Gastroesophageal sphincter (tissue), 3 donors: ENCODE data around the gene BRD4.

Experiments
- EP300 ChIP-seq: sonication (generic); formaldehyde crosslinking; IDR thresholded peaks from one replicate; pipeline ENCODE4 v1.6.1; 2017; ENCODE audit warnings: antibody characterized with exemption, mild to moderate bottlenecking
- POLR2A ChIP-seq, 2 donors: fragments of 450-650 bp; IDR thresholded peaks; one replicate each; pipeline ENCODE4 v1.6.1; 2017; ENCODE audit warnings: antibody characterized with exemption in 2 of 2, mild to moderate bottlenecking in 2 of 2, moderate library complexity in 1 of 2
- POLR2AphosphoS5 ChIP-seq: sonication (generic); formaldehyde crosslinking; IDR thresholded peaks from one replicate; pipeline ENCODE4 v1.6.1; 2017; ENCODE audit warnings: antibody characterized with exemption
- TF ChIP-seq, protein P1 (sequence below), 4 experiments: fragments of 200-600 bp in 2 of 4; fragments of 450-650 bp in 2 of 4; sonication (generic) in 1 of 4; IDR thresholded peaks; one replicate each; pipeline ENCODE4 v1.5.1; 2017 to 2019; ENCODE audit warnings: antibody characterized with exemption in 4 of 4, mild to moderate bottlenecking in 2 of 4, moderate library complexity in 2 of 4

DNA sequence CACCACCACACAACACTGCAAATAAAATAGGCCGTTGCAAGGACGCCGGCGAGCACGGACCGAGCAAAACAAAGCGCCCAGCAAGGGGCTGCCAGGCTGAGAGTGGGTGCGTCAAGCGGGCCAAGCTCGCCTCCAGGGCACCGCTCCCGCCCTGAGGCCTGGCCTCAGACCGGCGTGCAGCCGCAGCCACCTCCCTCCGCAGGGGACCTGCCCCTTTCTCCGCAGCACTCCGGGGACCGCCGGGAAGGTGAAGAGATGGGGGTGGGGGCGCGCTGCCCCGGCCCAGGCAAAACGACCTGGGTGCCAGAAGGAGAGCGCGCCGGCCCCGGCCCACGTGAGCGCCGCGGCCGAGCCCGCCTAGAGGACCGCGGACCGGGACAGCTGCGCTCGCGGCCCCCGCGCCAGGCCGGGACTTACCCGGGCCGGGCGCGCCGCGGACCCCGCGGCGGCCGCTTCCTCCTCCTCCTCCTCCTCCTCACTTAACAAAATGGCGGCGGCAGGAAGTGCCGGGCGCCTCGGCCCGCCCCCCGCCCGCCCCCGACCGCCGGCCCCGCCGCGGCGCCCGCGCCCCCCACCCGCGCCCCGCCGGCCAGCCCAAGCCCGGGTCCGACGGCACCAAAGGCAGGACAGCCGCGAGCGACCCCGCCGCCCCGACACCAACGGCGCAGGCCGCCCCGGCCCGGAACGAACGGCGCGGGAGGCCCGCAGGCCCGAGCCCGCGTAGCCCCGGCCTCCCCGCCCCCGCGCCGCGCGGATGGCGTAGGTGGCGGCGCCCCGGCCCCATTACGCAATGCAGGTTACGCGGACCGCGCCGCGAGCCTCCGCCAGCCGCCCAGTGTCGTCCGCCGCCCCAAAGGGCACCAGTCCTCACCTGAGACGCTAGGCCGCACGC is 674 bp downstream of the BRD4 start:
- TF ChIP-seq POLR2AphosphoS5: peak; percentile 37
- TF ChIP-seq, protein P1, sequence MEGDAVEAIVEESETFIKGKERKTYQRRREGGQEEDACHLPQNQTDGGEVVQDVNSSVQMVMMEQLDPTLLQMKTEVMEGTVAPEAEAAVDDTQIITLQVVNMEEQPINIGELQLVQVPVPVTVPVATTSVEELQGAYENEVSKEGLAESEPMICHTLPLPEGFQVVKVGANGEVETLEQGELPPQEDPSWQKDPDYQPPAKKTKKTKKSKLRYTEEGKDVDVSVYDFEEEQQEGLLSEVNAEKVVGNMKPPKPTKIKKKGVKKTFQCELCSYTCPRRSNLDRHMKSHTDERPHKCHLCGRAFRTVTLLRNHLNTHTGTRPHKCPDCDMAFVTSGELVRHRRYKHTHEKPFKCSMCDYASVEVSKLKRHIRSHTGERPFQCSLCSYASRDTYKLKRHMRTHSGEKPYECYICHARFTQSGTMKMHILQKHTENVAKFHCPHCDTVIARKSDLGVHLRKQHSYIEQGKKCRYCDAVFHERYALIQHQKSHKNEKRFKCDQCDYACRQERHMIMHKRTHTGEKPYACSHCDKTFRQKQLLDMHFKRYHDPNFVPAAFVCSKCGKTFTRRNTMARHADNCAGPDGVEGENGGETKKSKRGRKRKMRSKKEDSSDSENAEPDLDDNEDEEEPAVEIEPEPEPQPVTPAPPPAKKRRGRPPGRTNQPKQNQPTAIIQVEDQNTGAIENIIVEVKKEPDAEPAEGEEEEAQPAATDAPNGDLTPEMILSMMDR (IDR thresholded peaks at IDR 0.05): peak in 1 of 4 experiments; percentile 11
- no peak for TF ChIP-seq EP300
- no peak for TF ChIP-seq POLR2A (IDR thresholded peaks at IDR 0.05)
